ENCODE measurements around the gene ENDOU.

Gene ENDOU

GRCh38 chr12:47745485-47746041, 20.3 kb upstream of the ENDOU start:
- Histone ChIP-seq H3K9me2 (replicated peaks; ENCODE audit: low read depth, low read length) (no peaks in the 10 kb centered on the region), H3K4me3 (ENCODE audit: low read length, poor library complexity, severe bottlenecking) (no peak overlapping the region), H3K79me2 (ENCODE audit: insufficient read depth, low read length) (no peaks in the 10 kb centered on the region), H3K4me1 (ENCODE audit: insufficient read depth, low read length, poor library complexity, severe bottlenecking) (peaks cover 16% of the 10 kb centered on the region), H3K9me3 (ENCODE audit: insufficient read depth, low read depth, low read length) (no peaks in the 10 kb centered on the region), H4K20me1 (ENCODE audit: insufficient read depth, low read length, poor library complexity, severe bottlenecking) (no peaks in the 10 kb centered on the region), H3F3A (ENCODE audit: low read depth) (peaks cover 4% of the 10 kb centered on the region; the same call in 1 of the 2 replicates), H3K27me3 (ENCODE audit: insufficient read depth, low read length, poor library complexity, severe bottlenecking) (no peaks in the 10 kb centered on the region), H3K9ac (ENCODE audit: low read depth, low read length, poor library complexity, severe bottlenecking) (no peak overlapping the region), H3K4me2 (ENCODE audit: low read depth, low read length, poor library complexity, severe bottlenecking) (no peak overlapping the region), H3K36me3 (ENCODE audit: insufficient read depth, low read length) (peaks cover 3% of the 10 kb centered on the region; the same call in 1 of the 2 replicates), H2AFZ (ENCODE audit: low read length) (no peak overlapping the region)
- TF ChIP-seq EZH2phosphoT487 (IDR thresholded peaks at IDR 0.05; ENCODE audit: borderline replicate concordance): no peak
- TF ChIP-seq, protein P1, sequence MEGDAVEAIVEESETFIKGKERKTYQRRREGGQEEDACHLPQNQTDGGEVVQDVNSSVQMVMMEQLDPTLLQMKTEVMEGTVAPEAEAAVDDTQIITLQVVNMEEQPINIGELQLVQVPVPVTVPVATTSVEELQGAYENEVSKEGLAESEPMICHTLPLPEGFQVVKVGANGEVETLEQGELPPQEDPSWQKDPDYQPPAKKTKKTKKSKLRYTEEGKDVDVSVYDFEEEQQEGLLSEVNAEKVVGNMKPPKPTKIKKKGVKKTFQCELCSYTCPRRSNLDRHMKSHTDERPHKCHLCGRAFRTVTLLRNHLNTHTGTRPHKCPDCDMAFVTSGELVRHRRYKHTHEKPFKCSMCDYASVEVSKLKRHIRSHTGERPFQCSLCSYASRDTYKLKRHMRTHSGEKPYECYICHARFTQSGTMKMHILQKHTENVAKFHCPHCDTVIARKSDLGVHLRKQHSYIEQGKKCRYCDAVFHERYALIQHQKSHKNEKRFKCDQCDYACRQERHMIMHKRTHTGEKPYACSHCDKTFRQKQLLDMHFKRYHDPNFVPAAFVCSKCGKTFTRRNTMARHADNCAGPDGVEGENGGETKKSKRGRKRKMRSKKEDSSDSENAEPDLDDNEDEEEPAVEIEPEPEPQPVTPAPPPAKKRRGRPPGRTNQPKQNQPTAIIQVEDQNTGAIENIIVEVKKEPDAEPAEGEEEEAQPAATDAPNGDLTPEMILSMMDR (conservative IDR thresholded peaks at IDR 0.05; ENCODE audit: low read length): no peak

DNA sequence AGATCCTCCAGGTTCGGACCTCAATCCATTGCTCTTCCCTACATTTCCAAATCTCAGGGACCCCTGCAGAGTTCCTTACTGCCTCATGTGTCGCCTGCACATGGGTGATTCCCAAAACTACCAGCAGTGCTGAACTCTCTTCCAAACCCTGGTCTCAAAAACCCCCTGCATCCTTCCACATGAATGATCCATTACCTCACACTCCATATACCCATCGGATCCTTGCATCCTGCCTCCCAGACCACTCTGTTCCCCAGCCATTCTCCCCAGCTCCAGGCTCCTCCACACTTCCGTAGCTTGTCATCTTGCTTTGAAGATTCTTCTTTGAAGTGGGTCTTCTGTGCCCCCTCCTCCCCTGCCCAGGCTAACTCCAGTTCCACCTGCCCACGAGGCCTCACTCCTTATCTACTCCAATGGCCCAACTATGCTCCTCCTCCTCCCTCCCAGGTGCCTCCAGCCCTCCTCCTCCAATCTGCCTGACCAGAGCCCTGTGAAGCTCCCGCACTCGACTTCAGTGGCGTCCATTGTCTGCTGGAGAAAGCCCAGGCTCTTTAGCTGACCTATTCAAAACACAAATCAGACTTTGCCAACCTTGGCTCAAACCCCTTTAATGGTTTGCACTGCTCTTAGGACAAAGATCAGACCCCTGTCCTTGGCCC, 19.6 kb upstream of the ENDOU start:
- TF ChIP-seq, protein P1 (conservative IDR thresholded peaks at IDR 0.05; ENCODE audit: low read length): no peak
- no peak for TF ChIP-seq EZH2phosphoT487 (IDR thresholded peaks at IDR 0.05; ENCODE audit: borderline replicate concordance)
- no peaks in the 10 kb centered on the region for H3K9me2 ChIP-seq (replicated peaks; ENCODE audit: low read depth, low read length)
- H3K9ac ChIP-seq (ENCODE audit: low read depth, low read length, poor library complexity, severe bottlenecking): no peak overlapping the region
- H3K27me3 ChIP-seq (ENCODE audit: insufficient read depth, low read length, poor library complexity, severe bottlenecking): no peaks in the 10 kb centered on the region
- peaks cover 3% of the 10 kb centered on the region; the same call in 1 of the 2 replicates for H3K79me2 ChIP-seq (ENCODE audit: insufficient read depth, low read length)
- no peaks in the 10 kb centered on the region for H4K20me1 ChIP-seq (ENCODE audit: insufficient read depth, low read length, poor library complexity, severe bottlenecking)
- H3F3A ChIP-seq (ENCODE audit: low read depth): peaks cover 4% of the 10 kb centered on the region; the same call in 1 of the 2 replicates
- peaks cover 22% of the 10 kb centered on the region for H3K4me1 ChIP-seq (ENCODE audit: insufficient read depth, low read length, poor library complexity, severe bottlenecking)
- peaks cover 3% of the 10 kb centered on the region; the same call in 1 of the 2 replicates for H3K36me3 ChIP-seq (ENCODE audit: insufficient read depth, low read length)
- H2AFZ ChIP-seq (ENCODE audit: low read length): no peak overlapping the region
- H3K9me3 ChIP-seq (ENCODE audit: insufficient read depth, low read depth, low read length): no peaks in the 10 kb centered on the region
- no peak overlapping the region for H3K4me2 ChIP-seq (ENCODE audit: low read depth, low read length, poor library complexity, severe bottlenecking)
- H3K4me3 ChIP-seq (ENCODE audit: low read length, poor library complexity, severe bottlenecking): no peak overlapping the region

GRCh38 chr12:47744005-47744651, 18.8 kb upstream of the ENDOU start:
- H3K79me2 ChIP-seq (ENCODE audit: insufficient read depth, low read length): peaks cover 3% of the 10 kb centered on the region; the same call in 1 of the 2 replicates
- no peak overlapping the region for H2AFZ ChIP-seq (ENCODE audit: low read length)
- H3F3A ChIP-seq (ENCODE audit: low read depth): peaks cover 4% of the 10 kb centered on the region; the same call in 1 of the 2 replicates
- H3K4me2 ChIP-seq (ENCODE audit: low read depth, low read length, poor library complexity, severe bottlenecking): no peak overlapping the region
- H3K36me3 ChIP-seq (ENCODE audit: insufficient read depth, low read length): peaks cover 3% of the 10 kb centered on the region; the same call in 1 of the 2 replicates
- no peaks in the 10 kb centered on the region for H3K9me3 ChIP-seq (ENCODE audit: insufficient read depth, low read depth, low read length)
- H3K9me2 ChIP-seq (replicated peaks; ENCODE audit: low read depth, low read length): no peaks in the 10 kb centered on the region
- H3K4me3 ChIP-seq (ENCODE audit: low read length, poor library complexity, severe bottlenecking): no peak overlapping the region
- no peaks in the 10 kb centered on the region for H4K20me1 ChIP-seq (ENCODE audit: insufficient read depth, low read length, poor library complexity, severe bottlenecking)
- TF ChIP-seq EZH2phosphoT487 (IDR thresholded peaks at IDR 0.05; ENCODE audit: borderline replicate concordance): no peak
- TF ChIP-seq, protein P1 (conservative IDR thresholded peaks at IDR 0.05; ENCODE audit: low read length): peak; percentile 76
- H3K27me3 ChIP-seq (ENCODE audit: insufficient read depth, low read length, poor library complexity, severe bottlenecking): no peaks in the 10 kb centered on the region
- peaks cover 30% of the 10 kb centered on the region for H3K4me1 ChIP-seq (ENCODE audit: insufficient read depth, low read length, poor library complexity, severe bottlenecking)
- H3K9ac ChIP-seq (ENCODE audit: low read depth, low read length, poor library complexity, severe bottlenecking): no peak overlapping the region
